HepG2 (cell line): ENCODE results near the gene STAG3. TPM values are rescaled to one million over a fixed set of nuclear protein-coding genes. Genes with fewer than 3 reads are reported as not detected.
A peak's percentile ranks its signal among the peaks of the same experiment; 100 is the strongest.

Experiments
- ATF2 ChIP-seq: sonication (generic); formaldehyde crosslinking; IDR thresholded peaks from 2 replicates; pipeline ENCODE4 v1.4.0; 2020; ENCODE audit warnings: missing genetic modification reagents
- CEBPG ChIP-seq: IDR thresholded peaks from 2 replicates; pipeline ENCODE4 v1.6.1; 2016
- DNMT1 ChIP-seq: sonication (generic); formaldehyde crosslinking; IDR thresholded peaks from 2 replicates; pipeline ENCODE4 v1.5.1; 2020; ENCODE audit warnings: mild to moderate bottlenecking, missing genetic modification reagents
- KLF9 ChIP-seq: IDR thresholded peaks from 2 replicates; pipeline ENCODE4 v1.6.1; 2016; ENCODE audit warnings: low read depth
- KMT2B ChIP-seq: IDR thresholded peaks from 2 replicates; pipeline ENCODE4 v1.6.1; 2016; ENCODE audit warnings: missing genetic modification reagents, missing compliant biosample characterization
- NFE2L1 ChIP-seq: sonication (generic); formaldehyde crosslinking; IDR thresholded peaks from 2 replicates; pipeline ENCODE4 v1.4.0; 2020; ENCODE audit warnings: missing genetic modification reagents, mild to moderate bottlenecking, borderline replicate concordance
- PCBP1 ChIP-seq: fragments of 200-400 bp; formaldehyde crosslinking; IDR thresholded peaks from 2 replicates; pipeline ENCODE4 v1.6.1; 2017; ENCODE audit warnings: mild to moderate bottlenecking, low read depth, low read length, borderline replicate concordance
- TBP ChIP-seq: sonication (generic); formaldehyde crosslinking; IDR thresholded peaks from 2 replicates; pipeline ENCODE4 v1.5.0; 2020; ENCODE audit warnings: missing genetic modification reagents
- U2AF1 ChIP-seq: fragments of 200-400 bp; formaldehyde crosslinking; optimal IDR thresholded peaks from 2 replicates; pipeline ENCODE3; 2017; ENCODE audit warnings: mild to moderate bottlenecking, low read depth, low read length
- YEATS2 ChIP-seq: sonication (generic); formaldehyde crosslinking; IDR thresholded peaks from 2 replicates; pipeline ENCODE4 v1.4.0; 2020; ENCODE audit warnings: missing genetic modification reagents, borderline replicate concordance
- ZBTB25 ChIP-seq: IDR thresholded peaks from 2 replicates; pipeline ENCODE4 v1.6.1; 2018; ENCODE audit warnings: missing genetic modification reagents
- polyA plus RNA-seq, 8 experiments: library from polyadenylated mRNA; depleted of rRNA in 3 of 8; stranded (reverse) in 7 of 8; unstranded in 1 of 8; fragments of >200 nt; fragmentation: Illumina TruSeq in 4 of 8; extraction: Trizol in 4 of 8; gene quantifications; 2 replicates each; pipeline versions ENCODE4 v1.2.1 to v1.2.3, GENCODE V29; 2011 to 2016; ENCODE audit warnings: low read depth in 4 of 8, missing spikeins in 1 of 8, mixed read lengths in 1 of 8; ENCODE audit not compliant: insufficient read depth in 1 of 8
- total RNA-seq, 5 experiments: library from RNA; depleted of rRNA; stranded (reverse); fragments of >200 nt; fragmentation: Illumina TruSeq; extraction: Trizol; gene quantifications; 2 replicates each; pipeline ENCODE4 v1.2.3, GENCODE V29; 2016; ENCODE audit warnings: low read depth in 1 of 5
- TF ChIP-seq, protein P1 (sequence below): sonication (generic); formaldehyde crosslinking; IDR thresholded peaks from 2 replicates; pipeline ENCODE4 v1.4.0; 2020; ENCODE audit warnings: missing genetic modification reagents, borderline replicate concordance
- TF ChIP-seq, protein P2 (sequence below): sonication (generic); formaldehyde crosslinking; IDR thresholded peaks from 2 replicates; pipeline ENCODE4 v1.5.0; 2020; ENCODE audit warnings: missing genetic modification reagents
- TF ChIP-seq, protein P3 (sequence below): sonication (generic); formaldehyde crosslinking; IDR thresholded peaks from 2 replicates; pipeline ENCODE4 v1.4.0; 2020; ENCODE audit warnings: missing genetic modification reagents
- TF ChIP-seq, protein P4 (sequence below): sonication (generic); formaldehyde crosslinking; IDR thresholded peaks from 2 replicates; pipeline ENCODE4 v1.5.0; 2020; ENCODE audit warnings: mild to moderate bottlenecking, missing genetic modification reagents
- TF ChIP-seq, protein P5 (sequence below): sonication (generic); formaldehyde crosslinking; conservative IDR thresholded peaks from 2 replicates; pipeline ENCODE4 v1.4.0; 2020; ENCODE audit warnings: missing genetic modification reagents

STAG3 gene
- total and polyA plus RNA-seq, 2 of the 13 experiments (the other 11 are each of a cell fraction or from before 2014, with no cell fraction given) = 0.09 to 0.33 TPM

DNA sequence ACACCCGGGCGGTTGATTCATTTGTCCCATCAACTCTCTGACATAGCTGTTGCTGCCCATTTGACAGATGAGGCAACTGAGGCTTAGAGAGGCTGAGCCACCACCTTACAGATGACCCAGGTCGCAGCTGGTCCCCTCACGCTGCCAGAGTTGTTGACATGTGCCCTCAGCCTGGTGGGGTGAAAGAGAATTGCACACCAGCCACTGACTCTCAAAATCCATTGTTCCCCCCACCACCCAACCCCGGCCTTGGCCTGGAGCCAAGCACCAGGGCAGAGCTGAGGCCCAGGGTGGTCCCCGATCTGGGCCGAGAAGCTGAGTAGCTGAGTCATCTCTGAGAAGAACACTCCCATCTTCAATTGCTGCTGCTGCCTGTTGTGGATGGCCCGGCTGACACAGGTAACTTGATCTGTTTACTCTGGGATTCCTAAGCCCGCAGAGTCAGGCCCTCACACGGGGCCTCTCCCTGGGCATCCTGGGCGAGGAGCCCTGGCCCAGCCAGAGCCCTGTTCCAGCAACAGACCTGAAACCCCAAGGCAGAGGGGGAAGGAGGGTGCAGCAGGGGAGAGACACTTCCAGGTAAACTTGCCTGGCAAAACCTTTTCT is 69.5 kb downstream of the STAG3 start (continued):
- TF ChIP-seq, protein P1, sequence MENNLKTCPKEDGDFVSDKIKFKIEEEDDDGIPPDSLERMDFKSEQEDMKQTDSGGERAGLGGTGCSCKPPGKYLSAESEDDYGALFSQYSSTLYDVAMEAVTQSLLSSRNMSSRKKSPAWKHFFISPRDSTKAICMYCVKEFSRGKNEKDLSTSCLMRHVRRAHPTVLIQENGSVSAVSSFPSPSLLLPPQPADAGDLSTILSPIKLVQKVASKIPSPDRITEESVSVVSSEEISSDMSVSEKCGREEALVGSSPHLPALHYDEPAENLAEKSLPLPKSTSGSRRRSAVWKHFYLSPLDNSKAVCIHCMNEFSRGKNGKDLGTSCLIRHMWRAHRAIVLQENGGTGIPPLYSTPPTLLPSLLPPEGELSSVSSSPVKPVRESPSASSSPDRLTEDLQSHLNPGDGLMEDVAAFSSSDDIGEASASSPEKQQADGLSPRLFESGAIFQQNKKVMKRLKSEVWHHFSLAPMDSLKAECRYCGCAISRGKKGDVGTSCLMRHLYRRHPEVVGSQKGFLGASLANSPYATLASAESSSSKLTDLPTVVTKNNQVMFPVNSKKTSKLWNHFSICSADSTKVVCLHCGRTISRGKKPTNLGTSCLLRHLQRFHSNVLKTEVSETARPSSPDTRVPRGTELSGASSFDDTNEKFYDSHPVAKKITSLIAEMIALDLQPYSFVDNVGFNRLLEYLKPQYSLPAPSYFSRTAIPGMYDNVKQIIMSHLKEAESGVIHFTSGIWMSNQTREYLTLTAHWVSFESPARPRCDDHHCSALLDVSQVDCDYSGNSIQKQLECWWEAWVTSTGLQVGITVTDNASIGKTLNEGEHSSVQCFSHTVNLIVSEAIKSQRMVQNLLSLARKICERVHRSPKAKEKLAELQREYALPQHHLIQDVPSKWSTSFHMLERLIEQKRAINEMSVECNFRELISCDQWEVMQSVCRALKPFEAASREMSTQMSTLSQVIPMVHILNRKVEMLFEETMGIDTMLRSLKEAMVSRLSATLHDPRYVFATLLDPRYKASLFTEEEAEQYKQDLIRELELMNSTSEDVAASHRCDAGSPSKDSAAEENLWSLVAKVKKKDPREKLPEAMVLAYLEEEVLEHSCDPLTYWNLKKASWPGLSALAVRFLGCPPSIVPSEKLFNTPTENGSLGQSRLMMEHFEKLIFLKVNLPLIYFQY (CRISPR knock-in tag) = 0 out of 2 replicates have a peak, but pooled peaks have one; percentile 33
- no peak for TF ChIP-seq TBP (CRISPR knock-in tag)
- TF ChIP-seq DNMT1 (CRISPR knock-in tag) = no peak
- no peak for TF ChIP-seq YEATS2
- TF ChIP-seq U2AF1 = no peak
- TF ChIP-seq, protein P2, sequence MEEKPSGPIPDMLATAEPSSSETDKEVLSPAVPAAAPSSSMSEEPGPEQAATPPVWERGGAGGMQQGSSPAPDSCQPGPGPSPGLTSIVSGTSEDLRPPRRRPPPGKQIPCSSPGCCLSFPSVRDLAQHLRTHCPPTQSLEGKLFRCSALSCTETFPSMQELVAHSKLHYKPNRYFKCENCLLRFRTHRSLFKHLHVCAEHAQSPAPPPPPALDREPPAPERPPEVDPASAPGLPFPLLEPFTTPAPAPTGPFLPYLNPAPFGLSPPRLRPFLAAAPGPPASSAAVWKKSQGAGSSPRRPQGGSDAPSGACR = no peak
- 0 out of 2 replicates have a peak, but pooled peaks have one; percentile 30 for TF ChIP-seq PCBP1
- TF ChIP-seq CEBPG (CRISPR knock-in tag) = no peak
- TF ChIP-seq KLF9 (CRISPR knock-in tag) = no peak
- 0 out of 2 replicates have a peak, but pooled peaks have one; percentile 42 for TF ChIP-seq KMT2B
- TF ChIP-seq NFE2L1 (CRISPR knock-in tag) = peak; percentile 71; the same call in 1 of the 2 replicates
- TF ChIP-seq, protein P3, sequence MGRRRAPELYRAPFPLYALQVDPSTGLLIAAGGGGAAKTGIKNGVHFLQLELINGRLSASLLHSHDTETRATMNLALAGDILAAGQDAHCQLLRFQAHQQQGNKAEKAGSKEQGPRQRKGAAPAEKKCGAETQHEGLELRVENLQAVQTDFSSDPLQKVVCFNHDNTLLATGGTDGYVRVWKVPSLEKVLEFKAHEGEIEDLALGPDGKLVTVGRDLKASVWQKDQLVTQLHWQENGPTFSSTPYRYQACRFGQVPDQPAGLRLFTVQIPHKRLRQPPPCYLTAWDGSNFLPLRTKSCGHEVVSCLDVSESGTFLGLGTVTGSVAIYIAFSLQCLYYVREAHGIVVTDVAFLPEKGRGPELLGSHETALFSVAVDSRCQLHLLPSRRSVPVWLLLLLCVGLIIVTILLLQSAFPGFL (CRISPR knock-in tag) = no peak
- TF ChIP-seq, protein P4, sequence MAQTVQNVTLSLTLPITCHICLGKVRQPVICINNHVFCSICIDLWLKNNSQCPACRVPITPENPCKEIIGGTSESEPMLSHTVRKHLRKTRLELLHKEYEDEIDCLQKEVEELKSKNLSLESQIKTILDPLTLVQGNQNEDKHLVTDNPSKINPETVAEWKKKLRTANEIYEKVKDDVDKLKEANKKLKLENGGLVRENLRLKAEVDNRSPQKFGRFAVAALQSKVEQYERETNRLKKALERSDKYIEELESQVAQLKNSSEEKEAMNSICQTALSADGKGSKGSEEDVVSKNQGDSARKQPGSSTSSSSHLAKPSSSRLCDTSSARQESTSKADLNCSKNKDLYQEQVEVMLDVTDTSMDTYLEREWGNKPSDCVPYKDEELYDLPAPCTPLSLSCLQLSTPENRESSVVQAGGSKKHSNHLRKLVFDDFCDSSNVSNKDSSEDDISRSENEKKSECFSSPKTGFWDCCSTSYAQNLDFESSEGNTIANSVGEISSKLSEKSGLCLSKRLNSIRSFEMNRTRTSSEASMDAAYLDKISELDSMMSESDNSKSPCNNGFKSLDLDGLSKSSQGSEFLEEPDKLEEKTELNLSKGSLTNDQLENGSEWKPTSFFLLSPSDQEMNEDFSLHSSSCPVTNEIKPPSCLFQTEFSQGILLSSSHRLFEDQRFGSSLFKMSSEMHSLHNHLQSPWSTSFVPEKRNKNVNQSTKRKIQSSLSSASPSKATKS (CRISPR knock-in tag) = no peak
- TF ChIP-seq ATF2 = no peak
- TF ChIP-seq ZBTB25 (CRISPR knock-in tag) = no peak
- TF ChIP-seq, protein P5, sequence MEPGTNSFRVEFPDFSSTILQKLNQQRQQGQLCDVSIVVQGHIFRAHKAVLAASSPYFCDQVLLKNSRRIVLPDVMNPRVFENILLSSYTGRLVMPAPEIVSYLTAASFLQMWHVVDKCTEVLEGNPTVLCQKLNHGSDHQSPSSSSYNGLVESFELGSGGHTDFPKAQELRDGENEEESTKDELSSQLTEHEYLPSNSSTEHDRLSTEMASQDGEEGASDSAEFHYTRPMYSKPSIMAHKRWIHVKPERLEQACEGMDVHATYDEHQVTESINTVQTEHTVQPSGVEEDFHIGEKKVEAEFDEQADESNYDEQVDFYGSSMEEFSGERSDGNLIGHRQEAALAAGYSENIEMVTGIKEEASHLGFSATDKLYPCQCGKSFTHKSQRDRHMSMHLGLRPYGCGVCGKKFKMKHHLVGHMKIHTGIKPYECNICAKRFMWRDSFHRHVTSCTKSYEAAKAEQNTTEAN = no peak
